SU-DHL-6 (cell line): ENCODE data around the gene NGB.

ENCODE experiments used
- CTCF ChIP-seq: fragments of 200-600 bp; sonication (generic); IDR thresholded peaks from one replicate; pipeline ENCODE4 v1.5.1; 2017; ENCODE audit warnings: antibody characterized with exemption, mild to moderate bottlenecking, low read length, moderate library complexity; ENCODE audit not compliant: insufficient read depth, poor library complexity, severe bottlenecking
- EZH2phosphoT487 ChIP-seq: fragments of 200-600 bp; sonication (generic), shearing (Covaris generic); conservative IDR thresholded peaks from 2 replicates; pipeline ENCODE4 v1.6.1; 2018; ENCODE audit warnings: mild to moderate bottlenecking, antibody characterized with exemption, low read length, moderate library complexity, mixed read lengths

DNA sequence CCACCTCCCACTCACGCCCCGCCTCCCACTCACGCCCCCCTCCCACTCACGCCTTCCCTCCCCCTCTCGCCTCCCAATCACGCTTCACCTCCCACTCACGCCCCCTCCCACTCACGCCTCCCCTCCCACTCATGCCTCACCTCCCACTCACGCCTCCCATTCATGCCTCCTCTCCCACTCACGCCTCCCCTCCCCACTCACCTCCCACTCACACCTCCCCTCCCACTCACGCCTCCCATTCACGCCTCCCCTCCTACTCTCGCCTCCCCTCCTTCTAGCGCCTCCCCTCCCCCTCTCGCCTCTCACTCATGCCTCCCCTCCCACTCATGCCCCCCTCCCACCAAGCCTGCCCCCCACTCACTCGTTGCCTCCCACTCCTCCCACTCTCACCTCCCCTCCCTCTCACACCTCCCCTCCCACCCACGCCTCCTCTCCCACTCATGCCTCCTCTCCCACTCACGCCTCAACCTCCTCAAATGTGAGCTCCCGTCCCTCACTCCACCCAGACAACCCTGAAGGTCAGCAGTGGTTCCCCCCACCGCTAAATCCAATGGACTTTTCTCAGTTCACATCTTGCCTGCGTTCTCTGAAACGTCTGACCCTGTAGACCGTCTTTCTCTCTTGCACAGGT is 49.6 kb downstream of the NGB start:
- no peak for TF ChIP-seq CTCF
- TF ChIP-seq EZH2phosphoT487, result no peak
